Endodermal cell (in vitro differentiated cells): Measurements from ENCODE around the gene RPL38. TPM values are rescaled to one million over a fixed set of nuclear protein-coding genes. Genes with fewer than 3 reads are reported as not detected.

ENCODE experiments used
- DNase-seq: peaks from one replicate; pipeline ENCODE4 v3.0.0-alpha.2; 2017
- H3K27ac ChIP-seq: 2 replicates; pipeline ENCODE4 v1.5.1; 2013; ENCODE audit warnings: mild to moderate bottlenecking, low read depth, low read length, moderate library complexity
- H3K27me3 ChIP-seq: 2 replicates; pipeline ENCODE4 v1.6.1; 2013; ENCODE audit warnings: mild to moderate bottlenecking, low read length, moderate library complexity; ENCODE audit not compliant: insufficient read depth, control insufficient read depth, poor library complexity, severe bottlenecking
- H3K36me3 ChIP-seq: 2 replicates; pipeline ENCODE4 v1.7.0; 2013; ENCODE audit warnings: mild to moderate bottlenecking, low read length, moderate library complexity; ENCODE audit not compliant: control insufficient read depth, insufficient read depth
- H3K4me1 ChIP-seq: one replicate; pipeline ENCODE4 v1.7.0; 2013; ENCODE audit warnings: low read length; ENCODE audit not compliant: control insufficient read depth, insufficient read depth
- H3K4me3 ChIP-seq: 2 replicates; pipeline ENCODE4 v1.5.1; 2013; ENCODE audit warnings: mild to moderate bottlenecking, low read length, moderate library complexity
- H3K9ac ChIP-seq: 2 replicates; pipeline ENCODE4 v1.6.1; 2013; ENCODE audit warnings: mild to moderate bottlenecking, low read length, moderate library complexity; ENCODE audit not compliant: poor library complexity, severe bottlenecking; ENCODE audit errors: extremely low read depth
- H3K9me3 ChIP-seq: 2 replicates; pipeline ENCODE4 v1.6.1; 2013; ENCODE audit warnings: mild to moderate bottlenecking, low read length, moderate library complexity; ENCODE audit not compliant: control insufficient read depth
- H3K27ac Mint-ChIP-seq: 2 replicates; pipeline ENCODE4 v1.8.0; 2020; ENCODE audit warnings: mixed read lengths
- H3K27me3 Mint-ChIP-seq: 2 replicates; pipeline ENCODE4 v1.8.0; 2021; ENCODE audit warnings: mild to moderate bottlenecking, mixed read lengths; ENCODE audit not compliant: insufficient read depth
- H3K36me3 Mint-ChIP-seq: 2 replicates; pipeline ENCODE4 v1.8.0; 2020; ENCODE audit warnings: low read depth, mixed read lengths
- H3K4me1 Mint-ChIP-seq: 2 replicates; pipeline ENCODE4 v1.8.0; 2020; ENCODE audit warnings: mixed read lengths
- H3K4me3 Mint-ChIP-seq: 2 replicates; pipeline ENCODE4 v1.8.0; 2020; ENCODE audit warnings: mild to moderate bottlenecking, moderate library complexity, mixed read lengths
- H3K9me3 Mint-ChIP-seq: 2 replicates; pipeline ENCODE4 v1.8.0; 2020; ENCODE audit warnings: mild to moderate bottlenecking, mixed read lengths
- CTCF ChIP-seq: fragments of 200-600 bp; sonication (generic); conservative IDR thresholded peaks from 2 replicates; pipeline ENCODE4 v1.5.0; 2021; ENCODE audit warnings: antibody characterized with exemption, mild to moderate bottlenecking
- WGBS, 2 experiments: methylation state at CpG; one replicate each; pipeline versions ENCODE4 v1.1.5 to v1.1.7; 2013; ENCODE audit warnings: missing lambda C conversion rate in 2 of 2, mixed read lengths in 1 of 2; ENCODE audit not compliant: insufficient coverage in 1 of 2, insufficient read length in 1 of 2; 5-methylcytosine and 5-hydroxymethylcytosine counted together
- total RNA-seq, 2 donors: library from RNA; stranded (reverse); fragmentation: NEBNext Ultra II Directional in 1 of 2; extraction: Animal tissue kit (Norgen Biotek cat#: 25700) in 1 of 2; gene quantifications; 2 replicates in 1 of 2; 3 replicates in 1 of 2; pipeline ENCODE4 v1.2.1, GENCODE V29; 2021

RPL38 gene
- total RNA-seq, 2 donors from 2014 or later, result 1,155 to 1,199 TPM

- Histone ChIP-seq H3K27ac (no peak overlapping the region), H3K4me1 (peaks cover 4% of the 10 kb centered on the region), H3K9ac (no peak overlapping the region), H3K27me3 (no peaks in the 10 kb centered on the region), H3K4me3 (no peak overlapping the region), H3K36me3 (no peaks in the 10 kb centered on the region), H3K9me3 (no peaks in the 10 kb centered on the region)
- no peak for DNase-seq
- Mint-ChIP-seq H3K27ac (no peak overlapping the region), H3K36me3 (no peaks in the 10 kb centered on the region), H3K27me3 (peaks cover 2% of the 10 kb centered on the region), H3K4me3 (no peak overlapping the region), H3K9me3 (no peaks in the 10 kb centered on the region), H3K4me1 (peaks cover 10% of the 10 kb centered on the region)
- TF ChIP-seq CTCF, result no peak
- WGBS, 2 experiments, result 92 to 100% methylated on average over 4 of the region's 5 CpGs
Measured at GRCh38 chr17:74228306-74228978, 25.0 kb downstream of the RPL38 start.

- no peak for TF ChIP-seq CTCF
- no peaks in the 10 kb centered on the region for H3K27me3 ChIP-seq
- no peak overlapping the region for H3K4me3 Mint-ChIP-seq
Measured at GRCh38 chr17:74230896-74231295, 27.4 kb downstream of the RPL38 start.

GRCh38 chr17:74231928-74232907 is 28.7 kb downstream of the RPL38 start:
- Histone ChIP-seq H3K4me1 (peaks cover 4% of the 10 kb centered on the region), H3K4me3 (no peak overlapping the region), H3K27ac (no peak overlapping the region), H3K9ac (no peak overlapping the region), H3K36me3 (no peaks in the 10 kb centered on the region), H3K27me3 (no peaks in the 10 kb centered on the region), H3K9me3 (no peaks in the 10 kb centered on the region)
- DNase-seq, result no peak
- WGBS, 2 experiments, result 86 to 94% methylated on average over 15 to 17 of the region's 17 CpGs
- TF ChIP-seq CTCF, result no peak
- H3K4me1 Mint-ChIP-seq, result peaks cover 16% of the 10 kb centered on the region
- no peaks in the 10 kb centered on the region for H3K27me3 Mint-ChIP-seq
- no peak overlapping the region for H3K4me3 Mint-ChIP-seq
- H3K9me3 Mint-ChIP-seq, result no peaks in the 10 kb centered on the region
- H3K36me3 Mint-ChIP-seq, result no peaks in the 10 kb centered on the region
- no peak overlapping the region for H3K27ac Mint-ChIP-seq

More at GRCh38 chr17:74230896-74231295, 27.4 kb downstream of the RPL38 start:
- Mint-ChIP-seq H3K27me3 (peaks cover 2% of the 10 kb centered on the region), H3K27ac (no peak overlapping the region), H3K4me1 (peaks cover 16% of the 10 kb centered on the region), H3K36me3 (no peaks in the 10 kb centered on the region), H3K9me3 (no peaks in the 10 kb centered on the region)
- Histone ChIP-seq H3K4me3 (no peak overlapping the region), H3K4me1 (peaks cover 4% of the 10 kb centered on the region), H3K9me3 (no peaks in the 10 kb centered on the region), H3K36me3 (no peaks in the 10 kb centered on the region), H3K27ac (no peak overlapping the region), H3K9ac (no peak overlapping the region)
- no peak for DNase-seq
- WGBS, 2 experiments, result 94 to 95% methylated on average over 14 to 16 of the region's 16 CpGs
